ENCODE data around the gene HTT. TPM values are rescaled to one million over a fixed set of nuclear protein-coding genes. Genes with fewer than 3 reads are reported as not detected.

Gene HTT
- total RNA-seq, 1 donor from 2014 or later = 38.5 TPM

GRCh38 chr4:3261411-3262207, 187.1 kb downstream of the HTT start:
- Mint-ChIP-seq H3K36me3 (ENCODE audit: low read depth) (no peaks in the 10 kb centered on the region), H3K4me1 (ENCODE audit: low read depth) (no peaks in the 10 kb centered on the region), H3K9me3 (ENCODE audit: low read depth) (no peaks in the 10 kb centered on the region), H3K4me3 (ENCODE audit: unreplicated experiment) (no peak overlapping the region), H3K27ac (ENCODE audit: unreplicated experiment) (no peak overlapping the region), H3K27me3 (ENCODE audit: low read depth) (no peaks in the 10 kb centered on the region)
- TF ChIP-seq, protein P1, sequence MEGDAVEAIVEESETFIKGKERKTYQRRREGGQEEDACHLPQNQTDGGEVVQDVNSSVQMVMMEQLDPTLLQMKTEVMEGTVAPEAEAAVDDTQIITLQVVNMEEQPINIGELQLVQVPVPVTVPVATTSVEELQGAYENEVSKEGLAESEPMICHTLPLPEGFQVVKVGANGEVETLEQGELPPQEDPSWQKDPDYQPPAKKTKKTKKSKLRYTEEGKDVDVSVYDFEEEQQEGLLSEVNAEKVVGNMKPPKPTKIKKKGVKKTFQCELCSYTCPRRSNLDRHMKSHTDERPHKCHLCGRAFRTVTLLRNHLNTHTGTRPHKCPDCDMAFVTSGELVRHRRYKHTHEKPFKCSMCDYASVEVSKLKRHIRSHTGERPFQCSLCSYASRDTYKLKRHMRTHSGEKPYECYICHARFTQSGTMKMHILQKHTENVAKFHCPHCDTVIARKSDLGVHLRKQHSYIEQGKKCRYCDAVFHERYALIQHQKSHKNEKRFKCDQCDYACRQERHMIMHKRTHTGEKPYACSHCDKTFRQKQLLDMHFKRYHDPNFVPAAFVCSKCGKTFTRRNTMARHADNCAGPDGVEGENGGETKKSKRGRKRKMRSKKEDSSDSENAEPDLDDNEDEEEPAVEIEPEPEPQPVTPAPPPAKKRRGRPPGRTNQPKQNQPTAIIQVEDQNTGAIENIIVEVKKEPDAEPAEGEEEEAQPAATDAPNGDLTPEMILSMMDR (IDR thresholded peaks at IDR 0.05) = no peak
- peak; percentile 83 for DNase-seq (ENCODE audit: low spot score)

- H3K27ac Mint-ChIP-seq (ENCODE audit: unreplicated experiment) = no peak overlapping the region
- H3K4me1 Mint-ChIP-seq (ENCODE audit: low read depth) = no peaks in the 10 kb centered on the region
- H3K36me3 Mint-ChIP-seq (ENCODE audit: low read depth) = no peaks in the 10 kb centered on the region
Measured at GRCh38 chr4:3262208-3263052, 187.9 kb downstream of the HTT start.

GRCh38 chr4:3263053-3263875, 188.8 kb downstream of the HTT start:
- no peaks in the 10 kb centered on the region for H3K27me3 Mint-ChIP-seq (ENCODE audit: low read depth)
- DNase-seq (ENCODE audit: low spot score) = peak; percentile 55
- H3K9me3 Mint-ChIP-seq (ENCODE audit: low read depth) = no peaks in the 10 kb centered on the region
- H3K27ac Mint-ChIP-seq (ENCODE audit: unreplicated experiment) = no peak overlapping the region
- H3K4me1 Mint-ChIP-seq (ENCODE audit: low read depth) = no peaks in the 10 kb centered on the region
- H3K36me3 Mint-ChIP-seq (ENCODE audit: low read depth) = no peaks in the 10 kb centered on the region
- H3K4me3 Mint-ChIP-seq (ENCODE audit: unreplicated experiment) = no peak overlapping the region
- TF ChIP-seq, protein P1 (IDR thresholded peaks at IDR 0.05) = no peak

More at GRCh38 chr4:3262208-3263052, 187.9 kb downstream of the HTT start:
- peak; percentile 62 for DNase-seq (ENCODE audit: low spot score)
- TF ChIP-seq, protein P1 (IDR thresholded peaks at IDR 0.05) = no peak
- H3K9me3 Mint-ChIP-seq (ENCODE audit: low read depth) = no peaks in the 10 kb centered on the region
- H3K4me3 Mint-ChIP-seq (ENCODE audit: unreplicated experiment) = no peak overlapping the region
- no peaks in the 10 kb centered on the region for H3K27me3 Mint-ChIP-seq (ENCODE audit: low read depth)

DNA sequence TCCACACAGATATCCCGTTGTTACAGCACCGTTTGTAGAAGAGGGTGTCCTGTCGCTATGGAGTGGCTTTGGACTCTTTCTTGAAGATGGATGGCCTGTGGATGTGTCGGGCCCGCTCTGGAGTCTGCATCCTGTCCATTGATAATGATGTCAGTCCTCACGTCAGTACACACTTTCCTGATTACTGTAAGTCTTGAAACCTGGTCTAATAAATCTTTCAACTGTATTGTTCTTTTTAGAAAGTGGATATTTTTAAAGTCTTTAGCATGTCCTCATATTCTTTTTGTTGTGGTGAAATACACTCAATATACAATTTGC, 189.4 kb downstream of the HTT start:
- Mint-ChIP-seq H3K9me3 (ENCODE audit: low read depth) (no peaks in the 10 kb centered on the region), H3K36me3 (ENCODE audit: low read depth) (no peaks in the 10 kb centered on the region), H3K27me3 (ENCODE audit: low read depth) (no peaks in the 10 kb centered on the region), H3K27ac (ENCODE audit: unreplicated experiment) (no peak overlapping the region), H3K4me3 (ENCODE audit: unreplicated experiment) (no peak overlapping the region), H3K4me1 (ENCODE audit: low read depth) (no peaks in the 10 kb centered on the region)
- TF ChIP-seq, protein P1 (IDR thresholded peaks at IDR 0.05) = no peak
- DNase-seq (ENCODE audit: low spot score) = no peak

GRCh38 chr4:3266076-3266475, 191.6 kb downstream of the HTT start:
- TF ChIP-seq, protein P1 (IDR thresholded peaks at IDR 0.05) = no peak
- no peaks in the 10 kb centered on the region for H3K4me1 Mint-ChIP-seq (ENCODE audit: low read depth)
- no peak for DNase-seq (ENCODE audit: low spot score)
- H3K27me3 Mint-ChIP-seq (ENCODE audit: low read depth) = no peaks in the 10 kb centered on the region
- no peaks in the 10 kb centered on the region for H3K9me3 Mint-ChIP-seq (ENCODE audit: low read depth)
- H3K36me3 Mint-ChIP-seq (ENCODE audit: low read depth) = no peaks in the 10 kb centered on the region
- H3K4me3 Mint-ChIP-seq (ENCODE audit: unreplicated experiment) = no peak overlapping the region
- no peak overlapping the region for H3K27ac Mint-ChIP-seq (ENCODE audit: unreplicated experiment)

Measured in chondrocyte (in vitro differentiated cells).